Activated CD4-positive, alpha-beta T cell treated with anti-CD3 and anti-CD28 coated beads, Interleukin-2, amount 50 U/mL, for 24 hours (primary cell): ENCODE data around the gene PSMD13.
"Not testable (repeated sequence)": the region's sequence is repeated elsewhere in the genome, so short reads cannot be mapped to it uniquely, and the experiment has no call there.

ENCODE experiments used
- DNase-seq, 2 donors: peaks; one replicate each; pipeline ENCODE4 v3.0.0-alpha.2; 2020; ENCODE audit warnings: low read depth in 1 of 2, low spot score in 1 of 2

PSMD13 gene

DNA sequence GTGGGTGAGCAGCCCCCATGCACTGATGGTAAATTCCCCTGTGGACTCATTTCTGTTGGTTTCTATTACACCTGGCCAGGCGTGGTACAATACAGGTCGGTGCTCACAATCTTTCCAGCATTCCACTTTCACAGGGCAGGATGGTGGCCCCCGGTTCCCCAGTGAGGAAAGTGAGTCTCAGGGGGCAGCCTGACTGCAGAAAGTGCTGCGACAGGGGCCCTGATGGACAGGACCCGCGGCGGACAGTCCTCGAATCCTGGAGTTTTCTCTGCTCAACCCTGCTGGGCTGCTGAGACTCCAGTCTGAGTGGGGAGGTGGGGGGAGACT is 49.1 kb downstream of the PSMD13 start:
- no peak for DNase-seq

DNA sequence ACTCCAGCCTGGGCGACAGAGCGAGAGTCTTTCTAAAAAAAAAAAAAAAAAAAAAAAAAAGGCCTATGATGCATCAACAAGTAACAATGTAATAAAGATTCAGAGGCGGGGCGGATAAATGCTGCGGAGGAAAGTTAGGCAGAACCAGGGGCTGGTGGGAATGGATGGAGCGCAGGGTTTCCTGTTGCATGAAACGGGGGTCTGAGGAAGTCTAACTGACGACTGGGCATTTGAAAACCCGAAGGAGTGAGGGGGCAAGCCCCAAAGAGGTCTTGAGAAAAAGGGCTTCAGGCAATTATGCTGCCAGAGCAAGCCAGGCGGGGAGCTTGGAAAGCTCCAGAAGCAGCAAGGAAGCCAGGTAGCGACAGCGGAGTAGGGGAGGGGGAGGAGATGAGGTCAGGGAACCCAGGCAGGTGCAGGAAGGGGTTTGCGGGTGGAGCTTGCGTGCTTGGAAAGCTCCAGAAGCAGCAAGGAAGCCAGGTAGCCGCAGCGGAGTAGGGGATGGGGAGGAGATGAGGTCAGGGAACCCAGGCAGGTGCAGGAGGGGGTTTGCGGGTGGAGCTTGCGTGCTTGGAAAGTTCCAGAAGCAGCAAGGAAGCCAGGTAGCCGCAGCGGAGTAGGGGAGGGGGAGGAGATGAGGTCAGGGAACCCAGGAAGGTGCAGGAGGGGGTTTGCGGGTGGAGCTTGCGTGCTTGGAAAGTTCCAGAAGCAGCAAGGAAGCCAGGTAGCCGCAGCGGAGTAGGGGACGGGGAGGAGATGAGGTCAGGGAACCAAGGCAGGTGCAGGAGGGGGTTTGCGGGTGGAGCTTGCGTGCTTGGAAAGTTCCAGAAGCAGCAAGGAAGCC is 50.4 kb downstream of the PSMD13 start:
- DNase-seq: not testable (repeated sequence)

DNA sequence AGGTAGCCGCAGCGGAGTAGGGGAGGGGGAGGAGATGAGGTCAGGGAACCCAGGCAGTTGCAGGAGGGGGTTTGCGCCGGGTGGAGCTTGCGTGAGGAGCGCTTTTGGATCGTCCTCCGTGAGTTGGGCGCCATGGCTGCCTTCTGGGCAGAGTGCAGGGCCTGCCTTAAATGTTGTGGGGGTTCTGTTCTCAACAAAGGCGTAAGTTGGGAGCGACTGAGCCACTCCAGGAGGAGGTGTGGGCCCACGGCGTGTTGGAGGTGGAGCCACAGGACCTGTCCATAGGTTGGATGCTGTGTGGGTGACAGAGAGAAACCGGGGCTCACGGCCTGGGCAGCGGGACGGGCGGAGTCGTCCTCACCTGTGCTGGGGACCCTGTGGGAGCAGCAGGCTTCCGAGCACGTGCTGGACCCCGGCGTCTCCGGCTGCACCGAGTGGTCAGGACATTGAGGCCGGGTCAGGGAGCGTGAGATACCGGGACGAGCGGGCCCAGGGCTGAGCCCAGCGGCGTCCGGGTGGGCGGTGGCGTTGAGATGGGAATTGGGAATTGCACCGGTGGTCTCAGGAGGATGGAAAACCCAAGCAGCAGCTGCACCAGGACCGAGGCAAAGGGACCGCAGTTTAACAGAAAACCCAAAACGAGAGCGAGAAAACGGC is 51.2 kb downstream of the PSMD13 start:
- no peak for DNase-seq

DNA sequence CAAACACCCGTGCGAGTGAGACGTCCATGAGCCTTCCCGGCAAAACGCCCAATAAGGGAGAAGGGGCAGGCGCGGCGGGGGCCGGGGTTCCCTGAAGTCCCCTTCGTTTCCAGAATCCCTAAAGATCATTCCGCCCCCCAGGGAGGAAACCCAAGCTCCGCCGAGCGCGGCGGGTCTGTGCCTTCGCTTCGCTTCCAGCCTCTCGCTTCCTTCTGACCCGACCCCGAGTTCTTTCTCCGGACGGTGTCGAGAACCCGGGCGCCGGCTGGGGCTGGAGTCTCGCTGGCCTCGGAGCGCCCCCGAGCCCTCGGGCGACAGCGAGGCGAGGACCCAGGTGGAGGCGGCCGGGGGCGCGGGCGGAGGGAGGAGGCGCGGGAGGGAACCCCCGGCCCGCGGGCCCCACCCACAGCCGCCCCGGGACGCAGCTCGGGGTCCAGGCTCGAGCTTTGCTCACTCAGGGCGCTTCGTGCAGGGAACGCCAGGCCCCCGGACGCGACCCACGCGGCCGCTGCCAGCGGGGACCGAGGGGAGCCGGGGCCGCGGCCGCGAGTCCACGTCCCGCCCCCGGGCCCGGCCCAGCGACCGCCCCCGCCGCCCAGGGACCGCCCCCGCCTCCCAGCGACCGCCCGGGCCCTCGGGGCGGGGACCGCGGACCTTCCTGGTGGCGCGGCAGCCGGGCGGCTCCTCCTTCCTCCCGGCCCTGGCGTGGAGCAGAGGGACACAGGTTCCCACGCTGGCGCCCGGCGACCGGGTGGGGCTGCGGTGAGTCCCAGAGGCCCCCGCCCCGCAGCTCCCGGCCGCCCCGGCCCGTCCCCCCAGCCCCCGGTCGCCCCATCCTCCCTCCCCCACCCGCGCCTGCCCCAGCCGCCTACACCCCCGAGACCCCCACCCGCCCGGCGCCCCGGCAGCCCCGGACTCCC is 52.0 kb downstream of the PSMD13 start, which contains the start of gene PGGHG:
PGGHG (plus strand) TSS at position 649 of the 920 bp plus-strand sequence. CDS start 691 bp downstream, outside the sequence.
- DNase-seq: no peak

DNA sequence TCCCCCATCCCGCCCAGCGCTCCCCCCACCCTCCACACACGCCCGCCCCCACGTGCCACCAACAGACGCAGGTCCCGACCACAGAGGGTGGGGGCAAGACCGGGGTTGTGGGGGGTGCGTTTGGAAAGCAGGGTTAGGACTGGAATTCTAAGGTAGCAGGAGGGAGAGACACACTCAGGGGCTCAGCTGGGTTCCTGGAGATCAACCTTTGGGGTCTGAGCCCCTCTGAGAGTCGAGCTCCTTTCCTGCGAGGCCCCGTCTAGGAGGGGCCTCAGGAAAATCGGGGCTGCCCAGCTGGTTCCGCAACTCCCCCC is 52.6 kb downstream of the PSMD13 start:
- DNase-seq: no peak

DNA sequence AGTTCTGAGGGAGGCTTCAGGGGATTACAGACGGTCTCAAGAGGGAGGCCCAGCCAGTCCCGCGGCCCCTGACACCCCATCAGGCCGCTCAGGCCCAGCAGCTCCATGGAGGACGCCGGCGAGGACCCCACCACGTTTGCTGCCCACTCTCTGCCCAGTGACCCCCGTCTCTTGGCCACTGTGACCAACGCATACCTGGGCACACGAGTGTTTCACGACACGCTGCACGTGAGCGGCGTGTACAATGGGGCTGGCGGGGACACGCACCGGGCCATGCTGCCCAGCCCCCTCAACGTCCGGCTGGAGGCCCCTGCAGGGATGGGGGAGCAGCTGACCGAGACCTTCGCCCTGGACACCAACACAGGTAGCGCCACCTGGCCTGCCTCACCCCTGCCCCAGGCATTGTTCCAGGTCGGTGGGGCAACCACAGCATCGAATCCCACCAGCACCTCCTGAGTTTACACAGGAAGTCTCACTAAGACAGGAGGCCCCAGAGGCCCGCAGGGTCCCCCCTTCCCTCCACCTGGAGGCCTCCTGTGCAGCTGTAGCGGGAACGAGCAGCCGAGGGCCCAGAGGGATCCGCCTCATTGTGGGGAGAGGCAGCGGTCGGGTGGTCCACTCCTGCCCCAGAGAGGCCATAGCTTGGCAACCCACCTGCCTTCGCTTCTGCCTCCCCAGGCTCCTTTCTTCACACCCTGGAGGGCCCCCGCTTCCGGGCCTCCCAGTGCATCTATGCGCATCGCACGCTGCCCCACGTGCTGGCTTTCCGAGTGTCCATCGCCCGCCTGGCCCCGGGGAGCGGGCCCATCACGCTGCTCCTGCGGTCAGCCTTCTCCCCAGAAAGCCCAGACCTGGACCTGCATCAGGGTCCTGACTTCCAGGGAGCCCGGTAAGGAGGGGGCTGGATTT is 53.2 kb downstream of the PSMD13 start:
- DNase-seq: no peak

DNA sequence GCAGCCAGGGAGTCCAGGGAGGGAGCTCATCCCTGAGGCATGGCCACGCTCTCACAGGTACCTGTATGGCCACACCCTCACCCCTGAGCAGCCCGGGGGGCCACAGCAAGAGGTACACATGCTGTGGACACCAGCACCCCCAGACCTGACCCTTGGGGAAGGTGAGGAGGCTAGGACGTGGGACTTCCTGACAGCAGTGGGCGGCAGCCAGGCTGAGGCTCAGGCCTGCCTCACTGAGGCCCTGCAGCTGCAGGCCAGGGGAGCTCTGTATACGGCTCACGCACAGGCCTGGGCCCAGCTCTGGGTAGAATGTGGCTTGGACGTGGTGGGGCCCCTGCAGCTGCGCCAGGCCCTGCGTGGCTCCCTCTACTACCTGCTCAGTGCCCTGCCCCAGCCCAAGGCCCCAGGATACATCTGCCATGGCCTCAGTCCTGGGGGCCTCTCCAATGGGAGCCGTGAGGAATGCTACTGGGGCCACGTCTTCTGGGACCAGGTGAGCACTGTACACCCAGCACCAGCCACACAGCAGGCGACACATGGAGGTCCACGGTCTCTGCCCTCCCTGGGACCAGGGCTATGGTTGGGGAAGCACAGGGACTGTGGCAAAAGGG is 54.0 kb downstream of the PSMD13 start:
- DNase-seq: no peak

DNA sequence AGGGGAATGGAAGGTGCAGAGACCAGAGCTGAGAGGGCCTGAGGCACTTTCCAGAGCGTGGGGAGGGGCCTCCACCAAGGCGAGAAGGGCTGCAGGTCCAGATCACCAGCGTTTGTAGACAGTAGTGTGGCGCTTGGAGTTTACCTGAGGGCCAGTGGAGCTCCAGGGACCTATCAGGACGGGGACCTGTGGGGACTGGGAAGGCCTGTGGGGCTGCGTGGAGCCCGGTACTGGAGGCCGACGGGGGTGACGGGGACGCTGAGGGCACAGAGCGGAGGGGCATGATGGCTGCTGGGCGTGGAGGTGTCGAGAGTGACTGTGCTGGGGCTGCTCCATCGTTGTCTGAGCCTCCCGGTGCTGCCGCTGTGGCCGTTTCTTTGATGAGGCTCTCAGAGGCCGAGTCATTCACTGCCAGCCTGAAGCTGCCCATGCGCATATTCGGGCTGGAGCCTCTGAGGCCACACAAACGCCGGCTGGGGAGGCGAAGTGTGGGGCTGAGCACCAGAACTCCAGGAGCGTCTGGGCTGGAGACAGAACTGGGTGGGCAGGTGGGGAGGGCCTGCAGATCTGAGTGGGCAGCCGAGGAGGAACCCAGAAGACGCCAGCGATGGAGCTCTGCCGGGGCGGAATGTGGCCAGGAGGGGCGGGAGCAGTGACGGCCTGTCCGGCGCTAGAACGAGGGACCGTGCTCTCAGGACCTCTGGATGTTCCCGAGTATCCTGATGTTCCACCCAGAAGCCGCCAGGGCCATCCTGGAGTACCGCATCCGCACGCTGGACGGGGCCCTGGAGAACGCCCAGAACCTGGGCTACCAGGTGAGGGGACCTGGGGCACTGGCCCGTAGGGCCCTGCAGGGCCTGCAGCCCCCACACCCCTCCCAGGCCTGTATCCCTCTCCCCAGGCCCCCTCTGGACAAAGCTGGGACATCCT is 54.8 kb downstream of the PSMD13 start:
- DNase-seq: no peak

DNA sequence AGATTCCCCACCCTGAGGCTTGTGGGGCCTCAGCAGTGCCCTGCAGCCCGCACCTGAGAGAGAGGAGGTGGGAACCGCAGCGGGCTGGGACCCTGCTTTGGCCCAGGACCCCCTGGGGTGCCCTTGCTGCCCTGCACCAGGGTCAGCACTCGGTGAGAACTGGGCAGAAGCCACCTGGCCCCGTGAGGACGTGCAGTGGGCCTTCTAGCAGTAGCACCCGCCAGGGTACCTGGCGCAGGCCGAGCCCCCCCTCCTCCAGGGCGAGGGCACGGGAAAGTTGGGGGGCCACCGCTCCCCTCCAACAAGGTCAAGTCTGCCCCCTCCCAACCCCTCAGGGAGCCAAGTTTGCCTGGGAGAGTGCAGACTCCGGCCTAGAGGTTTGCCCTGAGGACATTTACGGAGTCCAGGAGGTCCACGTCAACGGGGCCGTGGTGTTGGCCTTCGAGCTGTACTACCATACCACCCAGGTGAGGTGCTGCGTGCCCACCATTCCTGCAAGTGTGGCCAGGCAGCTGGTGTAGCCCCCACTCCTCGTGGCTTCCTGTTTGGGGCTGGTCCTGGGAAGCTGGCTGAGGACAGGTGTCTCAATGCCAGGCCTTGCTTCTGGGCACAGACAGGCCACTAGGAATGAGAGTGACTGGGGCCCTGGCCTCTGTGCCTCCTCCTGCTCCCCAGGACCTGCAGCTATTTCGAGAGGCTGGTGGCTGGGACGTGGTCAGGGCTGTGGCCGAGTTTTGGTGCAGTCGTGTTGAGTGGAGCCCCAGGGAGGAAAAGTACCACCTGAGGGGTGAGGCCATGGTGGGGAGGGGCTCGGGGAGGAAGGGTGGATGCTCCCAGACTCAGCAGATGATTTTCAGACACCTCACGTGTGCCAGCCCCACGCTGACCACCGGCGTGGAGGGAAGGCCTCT is 55.7 kb downstream of the PSMD13 start:
- no peak for DNase-seq

DNA sequence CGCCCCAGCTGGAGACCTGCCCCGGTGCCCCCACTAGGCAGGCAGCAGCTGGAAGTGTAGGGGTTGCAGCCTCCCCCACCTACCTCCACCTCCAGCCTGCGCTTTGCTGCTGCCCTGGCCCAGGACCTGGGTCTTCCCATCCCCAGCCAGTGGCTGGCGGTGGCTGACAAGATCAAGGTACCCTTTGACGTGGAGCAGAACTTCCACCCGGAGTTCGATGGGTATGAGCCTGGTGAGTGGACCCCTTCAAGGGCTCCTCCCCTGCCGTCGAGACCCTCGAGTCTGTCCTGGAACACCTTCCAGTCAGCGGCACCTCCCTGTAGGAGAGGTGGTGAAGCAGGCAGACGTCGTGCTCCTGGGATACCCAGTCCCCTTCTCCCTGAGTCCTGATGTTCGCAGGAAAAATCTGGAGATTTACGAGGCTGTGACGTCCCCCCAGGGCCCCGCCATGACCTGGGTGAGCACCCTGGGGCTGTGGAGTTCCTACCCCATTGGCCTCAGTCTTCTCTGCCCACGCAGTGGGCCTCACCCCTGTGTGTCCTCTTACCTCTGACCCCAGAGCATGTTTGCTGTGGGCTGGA is 56.6 kb downstream of the PSMD13 start:
- no peak for DNase-seq

DNA sequence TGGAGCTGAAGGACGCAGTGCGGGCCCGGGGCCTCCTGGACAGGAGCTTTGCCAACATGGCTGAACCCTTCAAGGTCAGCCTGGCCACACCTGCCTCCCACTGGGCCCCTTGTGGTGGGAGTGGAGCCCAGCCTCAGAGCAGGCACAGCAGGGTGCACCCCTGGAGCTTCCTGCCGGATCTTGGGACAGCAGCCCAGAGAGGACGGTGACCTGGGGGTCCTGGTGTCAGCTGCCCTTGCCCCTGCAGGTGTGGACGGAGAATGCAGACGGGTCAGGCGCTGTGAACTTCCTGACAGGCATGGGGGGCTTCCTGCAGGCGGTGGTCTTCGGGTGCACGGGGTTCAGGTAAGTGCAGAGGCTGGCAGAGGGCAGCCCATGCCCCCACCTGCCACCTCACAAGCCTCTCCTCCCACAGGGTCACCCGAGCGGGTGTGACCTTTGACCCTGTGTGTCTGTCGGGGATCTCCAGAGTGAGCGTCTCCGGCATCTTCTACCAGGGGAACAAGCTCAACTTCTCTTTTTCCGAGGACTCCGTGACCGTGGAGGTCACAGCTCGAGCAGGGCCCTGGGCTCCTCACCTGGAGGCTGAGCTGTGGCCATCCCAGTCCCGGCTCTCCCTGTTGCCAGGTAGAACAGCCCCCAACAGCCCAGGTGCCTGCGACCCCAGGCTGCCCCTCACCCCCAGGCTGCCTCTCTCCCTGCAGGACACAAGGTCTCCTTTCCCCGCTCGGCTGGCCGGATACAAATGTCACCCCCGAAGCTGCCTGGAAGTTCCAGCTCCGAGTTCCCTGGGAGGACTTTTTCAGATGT is 57.3 kb downstream of the PSMD13 start:
- DNase-seq: no peak

DNA sequence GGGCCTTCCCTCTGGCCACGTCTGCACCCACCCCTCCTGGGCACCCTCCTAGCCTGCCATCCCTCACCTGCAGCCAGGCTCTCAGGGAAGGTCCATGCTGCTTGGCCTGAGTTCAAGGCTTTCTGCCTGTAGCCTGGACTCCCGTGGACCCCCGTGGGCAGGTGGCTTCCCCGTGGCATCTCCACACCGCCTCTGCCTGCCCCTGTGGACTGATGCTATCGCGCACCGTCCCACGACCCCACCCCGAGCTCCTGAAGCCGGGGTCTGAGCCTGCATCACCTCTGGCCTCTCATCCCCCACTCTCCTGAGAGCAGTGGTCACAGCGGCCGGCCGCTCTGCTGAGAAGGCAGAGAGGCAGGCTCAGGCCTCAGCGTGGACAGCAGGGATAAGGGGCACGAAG is 58.0 kb downstream of the PSMD13 start:
- no peak for DNase-seq

DNA sequence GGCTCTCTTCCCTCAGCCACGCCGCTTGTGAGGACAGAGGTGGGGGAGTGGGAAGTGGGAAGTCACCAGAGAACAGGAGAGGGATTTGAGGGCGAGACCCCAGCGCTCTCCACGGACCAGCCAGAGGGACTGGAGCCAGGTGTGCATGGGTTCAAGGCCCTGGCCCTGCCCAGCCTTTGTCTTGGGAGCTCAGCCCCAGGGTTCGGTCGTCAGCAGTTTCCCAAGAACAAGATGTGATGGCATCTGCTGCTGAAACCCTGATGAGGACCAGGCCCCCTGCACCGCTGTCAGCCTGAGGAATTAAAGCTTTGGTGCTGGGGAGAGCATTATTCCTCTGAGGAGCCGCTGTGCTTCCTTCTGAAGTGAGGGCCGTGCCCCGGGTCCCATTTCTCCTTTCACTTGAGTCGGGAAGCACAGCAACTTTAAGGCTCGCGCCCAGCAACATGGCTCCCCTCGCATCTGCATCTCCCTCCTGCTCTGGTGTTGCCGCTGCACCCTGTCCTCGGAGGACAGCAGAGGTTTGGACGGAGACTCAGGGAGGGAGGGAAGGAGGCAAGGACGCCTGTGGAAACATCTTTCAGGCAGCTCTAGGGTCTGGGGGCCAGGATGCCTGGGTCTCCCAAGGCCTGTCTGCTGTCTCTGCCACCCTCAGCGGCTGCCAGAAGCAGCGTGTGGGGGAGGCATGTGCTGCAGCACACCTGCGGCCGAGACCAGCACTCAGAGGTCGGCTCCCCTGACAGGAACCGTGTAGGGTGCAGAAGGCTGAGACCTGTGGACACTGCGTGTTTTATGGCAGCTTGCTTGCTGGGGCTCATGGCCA is 58.8 kb downstream of the PSMD13 start:
- DNase-seq: no peak

DNA sequence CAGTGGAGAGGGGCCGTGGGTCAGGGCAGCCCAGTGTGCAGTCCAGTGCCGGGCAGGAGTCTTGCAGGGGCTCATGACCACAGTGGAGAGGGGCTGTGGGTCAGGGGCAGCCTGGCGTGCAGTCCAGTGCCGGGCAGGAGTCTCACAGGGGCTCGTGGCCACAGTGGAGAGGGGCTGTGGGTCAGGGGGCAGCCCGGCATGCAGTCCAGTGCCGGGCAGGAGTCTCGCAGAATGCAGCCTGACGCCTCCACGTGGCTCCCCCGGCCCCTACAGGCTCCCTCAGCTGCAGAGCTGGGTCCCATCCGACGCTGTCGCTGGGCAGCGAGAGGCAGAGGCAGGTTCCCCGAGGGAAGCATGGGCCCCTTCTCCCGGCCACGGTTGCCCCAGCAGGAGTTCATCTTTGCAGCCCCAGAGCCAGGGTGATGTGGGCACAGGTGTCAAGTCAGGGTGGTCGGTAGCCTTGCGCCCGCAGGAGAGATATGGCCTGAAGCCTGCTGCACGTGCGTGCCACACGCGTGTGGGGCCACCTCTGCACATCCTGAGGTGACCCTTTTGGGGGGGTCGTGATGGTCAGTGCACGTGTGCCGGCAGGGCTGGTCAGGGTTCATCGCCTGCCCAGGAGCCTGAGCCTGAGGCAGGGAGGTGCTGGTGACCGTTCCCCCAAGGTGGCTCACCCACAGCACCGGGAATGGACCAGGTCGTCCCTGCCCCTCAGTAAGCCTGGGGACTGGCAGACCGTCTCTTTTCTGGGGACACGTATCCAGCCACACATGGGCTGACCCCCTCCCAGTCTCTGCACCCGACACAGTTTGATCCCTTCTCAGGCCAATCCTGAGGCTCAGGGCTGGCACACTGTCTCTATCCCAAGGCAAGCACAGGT is 59.6 kb downstream of the PSMD13 start:
- DNase-seq: no peak

DNA sequence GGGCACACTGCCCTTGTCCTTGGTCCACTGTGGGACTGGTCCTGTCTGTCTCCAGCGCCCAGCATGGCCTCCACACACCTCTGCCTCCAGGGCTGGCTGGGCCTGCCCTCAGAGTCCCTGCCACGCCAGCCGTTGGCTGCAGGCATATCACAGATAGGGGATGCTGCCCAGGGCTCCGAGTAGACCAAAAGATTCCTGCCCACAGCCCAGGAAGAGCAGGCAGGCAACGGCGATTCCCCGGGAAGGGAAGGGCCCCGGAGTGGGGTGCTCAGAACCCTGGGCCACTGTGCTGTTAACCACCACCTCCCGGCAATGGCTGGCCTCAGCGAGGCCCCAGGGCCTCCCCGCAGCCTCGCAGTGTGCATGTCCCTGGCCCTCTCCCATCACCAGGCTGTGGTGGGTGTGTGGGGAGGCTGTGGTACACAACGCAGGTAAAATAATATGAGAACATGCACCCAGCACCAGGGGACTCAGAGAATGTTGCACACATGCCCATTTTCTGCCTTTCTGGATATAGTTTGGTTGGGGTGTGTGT is 60.3 kb downstream of the PSMD13 start:
- no peak for DNase-seq
